Sigmoid colon (tissue), 7 donors: Measurements from ENCODE around the gene ELF5. TPM values are rescaled to one million over a fixed set of nuclear protein-coding genes. Genes with fewer than 3 reads are reported as not detected.

ENCODE experiments used
- DNase-seq: peaks from one replicate; pipeline ENCODE4 v3.0.0-alpha.2; 2019
- H3K27ac ChIP-seq, 4 donors: fragments of 200-600 bp; sonication (generic); one replicate each; pipeline ENCODE4 v1.5.1; 2016 to 2019; ENCODE audit warnings: mild to moderate bottlenecking in 1 of 4
- H3K27me3 ChIP-seq, 3 donors: fragments of 200-600 bp; sonication (generic); one replicate each; pipeline ENCODE4 v1.5.1; 2019; ENCODE audit warnings: mild to moderate bottlenecking in 1 of 3
- H3K36me3 ChIP-seq, 4 donors: fragments of 200-600 bp; sonication (generic); one replicate each; pipeline ENCODE4 v1.5.1; 2016 to 2019
- H3K4me1 ChIP-seq, 4 donors: fragments of 200-600 bp; sonication (generic); one replicate each; pipeline ENCODE4 v1.5.1; 2017 to 2019
- H3K4me3 ChIP-seq, 4 donors: fragments of 200-600 bp; sonication (generic); one replicate each; pipeline ENCODE4 v1.5.1; 2017 to 2019; ENCODE audit warnings: mild to moderate bottlenecking in 2 of 4, moderate library complexity in 1 of 4
- H3K9me3 ChIP-seq, 4 donors: fragments of 200-600 bp in 3 of 4; sonication (generic) in 3 of 4; one replicate each; pipeline versions ENCODE4 v1.5.1 to v1.6.1; 2013 to 2019
- CTCF ChIP-seq, 4 experiments: fragments of 450-650 bp in 3 of 4; fragments of 200-600 bp in 1 of 4; IDR thresholded peaks; one replicate each; pipeline ENCODE4 v1.5.1; 2016 to 2019; ENCODE audit warnings: antibody characterized with exemption in 4 of 4, mild to moderate bottlenecking in 3 of 4, moderate library complexity in 2 of 4
- EP300 ChIP-seq, 4 donors: sonication (generic); formaldehyde crosslinking; IDR thresholded peaks; one replicate each; pipeline ENCODE4 v1.6.1; 2017; ENCODE audit warnings: antibody characterized with exemption in 4 of 4
- POLR2A ChIP-seq, 2 donors: fragments of 450-650 bp; IDR thresholded peaks; one replicate each; pipeline ENCODE4 v1.6.1; 2016; ENCODE audit warnings: antibody characterized with exemption in 2 of 2, mild to moderate bottlenecking in 2 of 2, moderate library complexity in 2 of 2
- POLR2AphosphoS5 ChIP-seq, 4 donors: sonication (generic); formaldehyde crosslinking; IDR thresholded peaks; one replicate each; pipeline ENCODE4 v1.6.1; 2017; ENCODE audit warnings: antibody characterized with exemption in 4 of 4
- WGBS, 2 donors: extraction: QIAGEN DNeasy Blood & Tissue Kit; methylation state at CpG; one replicate each; pipeline ENCODE4 v1.1.7; 2013; 5-methylcytosine and 5-hydroxymethylcytosine counted together
- intact Hi-C: fragments of 100-400 bp; cut with DNase I; formaldehyde crosslinking; loops from one replicate; pipeline ENCODE4 v1.15.1; 2023
- polyA plus RNA-seq, 3 donors: library from polyadenylated mRNA; stranded (reverse); fragments of 200-250 nt; gene quantifications; one replicate each; pipeline ENCODE4 v1.2.3, GENCODE V29; 2013
- total RNA-seq, 4 donors: library from RNA; depleted of rRNA; stranded (reverse); fragments of >200 nt; gene quantifications; one replicate each; pipeline ENCODE4 v1.1.0, GENCODE V29; 2016
- donor health status: healthy with polysubstance abuse.
- donor health status: Bipolar disorder and iron deficiency.
- donor health status: healthy.

Gene ELF5
- total and polyA plus RNA-seq, 7 donors: not detected

- intact Hi-C loops: no loop called here
Measured at GRCh38 chr11:34480314-34480713, 33.3 kb downstream of the ELF5 start.

GRCh38 chr11:34478845-34479663 lies 34.5 kb downstream of the ELF5 start:
- no peak for DNase-seq
- H3K9me3 ChIP-seq: no peaks in the 10 kb centered on the region
- no peaks in the 10 kb centered on the region for H3K27me3 ChIP-seq
- no peak overlapping the region for H3K27ac ChIP-seq
- 73 to 83% methylated on average over 8 of the region's 8 CpGs for WGBS, 2 donors
- no peak overlapping the region for H3K4me3 ChIP-seq
- TF ChIP-seq POLR2AphosphoS5 (IDR thresholded peaks at IDR 0.05) (no peak), CTCF (IDR thresholded peaks at IDR 0.05) (no peak), EP300 (IDR thresholded peaks at IDR 0.05) (no peak), POLR2A (IDR thresholded peaks at IDR 0.05) (no peak)
- H3K36me3 ChIP-seq: no peaks in the 10 kb centered on the region
- H3K4me1 ChIP-seq: no peaks in the 10 kb centered on the region
- intact Hi-C loops: no loop called here

More at GRCh38 chr11:34480314-34480713, 33.3 kb downstream of the ELF5 start:
- TF ChIP-seq POLR2A (IDR thresholded peaks at IDR 0.05) (no peak), CTCF (IDR thresholded peaks at IDR 0.05) (no peak), EP300 (IDR thresholded peaks at IDR 0.05) (no peak), POLR2AphosphoS5 (IDR thresholded peaks at IDR 0.05) (no peak)
- WGBS, 2 donors: 13 to 51% methylated on average over 3 of the region's 3 CpGs
- no peak overlapping the region for H3K27ac ChIP-seq
- no peak for DNase-seq
- H3K9me3 ChIP-seq: no peaks in the 10 kb centered on the region
- H3K36me3 ChIP-seq: no peaks in the 10 kb centered on the region
- no peaks in the 10 kb centered on the region for H3K27me3 ChIP-seq
- no peak overlapping the region for H3K4me3 ChIP-seq
- no peaks in the 10 kb centered on the region for H3K4me1 ChIP-seq

- intact Hi-C loops: no loop called here
- Histone ChIP-seq H3K27me3 (no peaks in the 10 kb centered on the region), H3K36me3 (peaks cover 0 to 15% (median 6%) of the 10 kb centered on the region in 4 donors), H3K9me3 (no peaks in the 10 kb centered on the region), H3K4me1 (no peaks in the 10 kb centered on the region), H3K27ac (no peak overlapping the region), H3K4me3 (no peak overlapping the region)
- TF ChIP-seq POLR2A (IDR thresholded peaks at IDR 0.05) (no peak), CTCF (IDR thresholded peaks at IDR 0.05) (no peak), POLR2AphosphoS5 (IDR thresholded peaks at IDR 0.05) (no peak), EP300 (IDR thresholded peaks at IDR 0.05) (no peak)
- no peak for DNase-seq
- 77 to 85% methylated on average over 4 of the region's 4 CpGs for WGBS, 2 donors
Measured at GRCh38 chr11:34476849-34477248, 36.7 kb downstream of the ELF5 start.

- Histone ChIP-seq H3K27me3 (no peaks in the 10 kb centered on the region), H3K4me1 (no peaks in the 10 kb centered on the region), H3K27ac (no peak overlapping the region), H3K4me3 (no peak overlapping the region), H3K9me3 (no peaks in the 10 kb centered on the region), H3K36me3 (peaks cover 8 to 27% (median 15%) of the 10 kb centered on the region in 4 donors)
- 42 to 55% methylated on average over 3 of the region's 3 CpGs for WGBS, 2 donors
- TF ChIP-seq EP300 (IDR thresholded peaks at IDR 0.05) (no peak), POLR2A (IDR thresholded peaks at IDR 0.05) (no peak), POLR2AphosphoS5 (IDR thresholded peaks at IDR 0.05) (no peak), CTCF (IDR thresholded peaks at IDR 0.05) (no peak)
- DNase-seq: no peak
- intact Hi-C loops: no loop called here
Measured at GRCh38 chr11:34475656-34476055, 37.9 kb downstream of the ELF5 start.
